Right atrium auricular region (tissue), 2 donors: ENCODE data around the gene TAS2R41. TPM values are rescaled to one million over a fixed set of nuclear protein-coding genes. Genes with fewer than 3 reads are reported as not detected.

Source experiments
- DNase-seq: peaks from one replicate; pipeline ENCODE4 v3.0.0-alpha.2; 2019; ENCODE audit warnings: low spot score
- H3K27ac ChIP-seq, 2 donors: fragments of 200-600 bp; sonication (generic); 1 replicate in 1 of 2; 2 replicates in 1 of 2; pipeline ENCODE4 v1.5.1; 2016 to 2019
- H3K27me3 ChIP-seq, 2 donors: fragments of 200-600 bp; sonication (generic); one replicate each; pipeline versions ENCODE4 v1.5.1 to v1.6.0; 2017 to 2019
- H3K36me3 ChIP-seq: fragments of 200-600 bp; sonication (generic); one replicate; pipeline ENCODE4 v1.5.1; 2016
- H3K4me1 ChIP-seq, 2 donors: fragments of 200-600 bp; sonication (generic); one replicate each; pipeline versions ENCODE4 v1.5.1 to v1.6.0; 2017 to 2019
- H3K4me3 ChIP-seq, 2 donors: fragments of 200-600 bp; sonication (generic); 1 replicate in 1 of 2; 2 replicates in 1 of 2; pipeline ENCODE4 v1.5.1; 2017 to 2019; ENCODE audit warnings: mild to moderate bottlenecking in 1 of 2, moderate library complexity in 1 of 2
- H3K9me3 ChIP-seq, 2 donors: fragments of 200-600 bp; sonication (generic); one replicate each; pipeline ENCODE4 v1.5.1; 2019
- CTCF ChIP-seq, 2 donors: fragments of 200-600 bp; sonication (generic); IDR thresholded peaks; one replicate each; pipeline ENCODE4 v1.5.1; 2019; ENCODE audit warnings: antibody characterized with exemption in 2 of 2
- total RNA-seq, 2 donors: library from RNA; depleted of rRNA; stranded (reverse); fragments of >200 nt; gene quantifications; one replicate each; pipeline ENCODE4 v1.1.0, GENCODE V29; 2016

TAS2R41 gene
- total RNA-seq, 2 donors from 2014 or later: not detected

GRCh38 chr7:143507094-143507518, 29.4 kb downstream of the TAS2R41 start:
- DNase-seq: no peak
- H3K4me3 ChIP-seq: no peak overlapping the region
- H3K27ac ChIP-seq: no peak overlapping the region
- no peak for TF ChIP-seq CTCF (IDR thresholded peaks at IDR 0.05)
- no peaks in the 10 kb centered on the region for H3K9me3 ChIP-seq
- H3K27me3 ChIP-seq: no peaks in the 10 kb centered on the region
- no peaks in the 10 kb centered on the region for H3K36me3 ChIP-seq
- H3K4me1 ChIP-seq: no peaks in the 10 kb centered on the region

- Histone ChIP-seq H3K4me1 (no peaks in the 10 kb centered on the region), H3K9me3 (no peaks in the 10 kb centered on the region), H3K4me3 (no peak overlapping the region), H3K27me3 (no peaks in the 10 kb centered on the region), H3K36me3 (no peaks in the 10 kb centered on the region), H3K27ac (no peak overlapping the region)
- no peak for DNase-seq
- no peak for TF ChIP-seq CTCF (IDR thresholded peaks at IDR 0.05)
Observed at GRCh38 chr7:143507534-143508055, 29.9 kb downstream of the TAS2R41 start.

GRCh38 chr7:143510854-143511592, 33.4 kb downstream of the TAS2R41 start:
- DNase-seq: no peak
- no peak for TF ChIP-seq CTCF (IDR thresholded peaks at IDR 0.05)
- Histone ChIP-seq H3K4me3 (no peak overlapping the region), H3K9me3 (no peaks in the 10 kb centered on the region), H3K27ac (no peak overlapping the region), H3K36me3 (no peaks in the 10 kb centered on the region), H3K4me1 (no peaks in the 10 kb centered on the region), H3K27me3 (no peaks in the 10 kb centered on the region)

- Histone ChIP-seq H3K27me3 (no peaks in the 10 kb centered on the region), H3K27ac (no peak overlapping the region), H3K9me3 (no peaks in the 10 kb centered on the region), H3K4me3 (no peak overlapping the region), H3K4me1 (no peaks in the 10 kb centered on the region), H3K36me3 (no peaks in the 10 kb centered on the region)
- no peak for TF ChIP-seq CTCF (IDR thresholded peaks at IDR 0.05)
- no peak for DNase-seq
Observed at GRCh38 chr7:143511593-143512047, 33.9 kb downstream of the TAS2R41 start.

- H3K4me1 ChIP-seq: no peaks in the 10 kb centered on the region
- no peak overlapping the region for H3K4me3 ChIP-seq
- H3K9me3 ChIP-seq: no peaks in the 10 kb centered on the region
- H3K36me3 ChIP-seq: no peaks in the 10 kb centered on the region
- no peaks in the 10 kb centered on the region for H3K27me3 ChIP-seq
- no peak overlapping the region for H3K27ac ChIP-seq
- TF ChIP-seq CTCF (IDR thresholded peaks at IDR 0.05): no peak
- DNase-seq: no peak
Observed at GRCh38 chr7:143512488-143513340, 35.0 kb downstream of the TAS2R41 start.
